ENCODE measurements around the gene GRIK4.

The GRIK4 gene

DNA sequence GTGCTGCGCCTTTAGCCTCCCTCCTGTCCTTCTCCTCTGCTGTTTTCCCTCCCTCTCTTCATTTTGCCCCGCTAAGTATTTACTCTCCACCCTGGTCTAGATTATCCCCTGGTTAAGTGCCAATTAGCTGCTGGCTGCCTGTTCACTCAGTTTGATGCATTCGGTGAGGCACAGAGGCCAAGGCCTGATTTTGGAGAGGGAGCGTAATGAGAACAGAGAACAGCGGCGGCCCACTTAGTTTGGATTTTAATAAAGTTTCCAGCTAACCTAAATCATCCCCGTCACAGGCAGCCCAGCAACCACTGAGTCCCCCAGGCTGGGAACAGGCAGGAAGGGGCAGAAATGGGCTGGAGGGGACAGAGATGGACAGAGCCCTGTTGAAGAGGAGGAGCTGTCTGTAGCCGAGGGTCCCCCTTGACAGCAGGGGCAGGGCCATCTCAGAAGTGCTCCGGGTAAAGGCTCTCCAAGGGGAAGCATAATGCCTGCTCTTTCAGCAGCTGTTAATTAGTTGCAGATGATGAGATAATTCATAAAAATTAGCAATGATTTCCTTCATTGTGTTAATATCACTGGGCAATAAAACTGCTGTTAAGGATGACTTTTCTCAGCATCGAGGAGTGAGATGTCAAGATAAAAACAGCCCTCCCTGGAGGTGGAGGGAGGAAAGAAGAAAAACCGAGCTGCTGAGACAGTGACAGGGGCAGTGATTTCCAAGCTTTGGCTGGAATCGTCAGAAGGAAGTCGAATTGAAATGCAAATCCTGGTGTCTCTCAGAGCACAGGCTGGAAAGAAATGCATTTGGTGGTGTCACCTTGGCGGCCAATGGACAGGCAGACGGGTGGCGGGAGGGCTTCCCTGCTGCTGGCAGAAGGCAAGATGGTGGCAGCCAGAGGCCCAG is 170.1 kb downstream of the GRIK4 start:
- DNase-seq (ENCODE audit: low read depth in 2 of 2), result no peak
- TF ChIP-seq, protein P1, sequence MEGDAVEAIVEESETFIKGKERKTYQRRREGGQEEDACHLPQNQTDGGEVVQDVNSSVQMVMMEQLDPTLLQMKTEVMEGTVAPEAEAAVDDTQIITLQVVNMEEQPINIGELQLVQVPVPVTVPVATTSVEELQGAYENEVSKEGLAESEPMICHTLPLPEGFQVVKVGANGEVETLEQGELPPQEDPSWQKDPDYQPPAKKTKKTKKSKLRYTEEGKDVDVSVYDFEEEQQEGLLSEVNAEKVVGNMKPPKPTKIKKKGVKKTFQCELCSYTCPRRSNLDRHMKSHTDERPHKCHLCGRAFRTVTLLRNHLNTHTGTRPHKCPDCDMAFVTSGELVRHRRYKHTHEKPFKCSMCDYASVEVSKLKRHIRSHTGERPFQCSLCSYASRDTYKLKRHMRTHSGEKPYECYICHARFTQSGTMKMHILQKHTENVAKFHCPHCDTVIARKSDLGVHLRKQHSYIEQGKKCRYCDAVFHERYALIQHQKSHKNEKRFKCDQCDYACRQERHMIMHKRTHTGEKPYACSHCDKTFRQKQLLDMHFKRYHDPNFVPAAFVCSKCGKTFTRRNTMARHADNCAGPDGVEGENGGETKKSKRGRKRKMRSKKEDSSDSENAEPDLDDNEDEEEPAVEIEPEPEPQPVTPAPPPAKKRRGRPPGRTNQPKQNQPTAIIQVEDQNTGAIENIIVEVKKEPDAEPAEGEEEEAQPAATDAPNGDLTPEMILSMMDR (IDR thresholded peaks at IDR 0.05; ENCODE audit: low read depth, low read length), result no peak
- H3K4me3 ChIP-seq (replicated peaks in 1 of 2; ENCODE audit: low read depth in 2 of 2, low read length in 2 of 2), result no peak overlapping the region

DNA sequence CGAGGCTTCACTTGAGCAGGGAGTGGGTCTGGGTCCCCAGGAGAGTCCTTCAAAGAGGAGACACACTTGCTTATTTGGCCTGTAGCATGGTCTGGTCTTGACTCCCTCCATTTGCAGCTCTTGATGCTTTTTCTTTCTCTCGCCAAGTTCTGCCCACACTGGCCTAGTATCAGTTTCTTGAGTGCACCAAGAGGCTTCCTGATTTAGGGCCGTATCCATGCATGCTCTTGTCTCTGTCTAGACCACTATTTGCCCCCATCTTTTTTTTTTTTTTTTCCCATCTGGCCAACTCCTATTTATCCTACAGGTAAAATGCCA is 170.7 kb downstream of the GRIK4 start:
- DNase-seq (ENCODE audit: low read depth in 2 of 2), result no peak
- H3K4me3 ChIP-seq (replicated peaks in 1 of 2; ENCODE audit: low read depth in 2 of 2, low read length in 2 of 2), result no peak overlapping the region
- TF ChIP-seq, protein P1 (IDR thresholded peaks at IDR 0.05; ENCODE audit: low read depth, low read length), result no peak

DNA sequence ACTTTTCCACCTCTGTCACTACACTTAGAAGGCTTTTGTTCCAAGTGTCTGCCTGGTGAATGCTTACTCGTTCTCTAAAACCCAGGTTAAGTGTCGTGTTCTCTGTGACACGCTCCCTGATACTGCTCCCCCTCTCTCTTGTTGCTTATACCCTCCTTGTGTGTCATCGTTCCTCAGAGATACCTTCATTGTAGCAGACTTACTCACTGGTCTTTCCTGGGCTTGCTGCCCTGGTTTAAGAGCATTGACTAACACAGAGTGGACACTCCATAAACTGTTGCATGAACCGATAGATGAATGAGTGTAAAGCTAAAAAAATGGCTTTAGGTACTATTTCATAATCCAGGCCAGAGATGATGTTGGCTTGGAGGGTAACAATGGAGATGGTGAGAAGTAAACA is 171.3 kb downstream of the GRIK4 start:
- H3K4me3 ChIP-seq (replicated peaks in 1 of 2; ENCODE audit: low read depth in 2 of 2, low read length in 2 of 2), result no peak overlapping the region
- TF ChIP-seq, protein P1 (IDR thresholded peaks at IDR 0.05; ENCODE audit: low read depth, low read length), result no peak
- peak; percentile 11 to 39 for DNase-seq (ENCODE audit: low read depth in 2 of 2)

DNA sequence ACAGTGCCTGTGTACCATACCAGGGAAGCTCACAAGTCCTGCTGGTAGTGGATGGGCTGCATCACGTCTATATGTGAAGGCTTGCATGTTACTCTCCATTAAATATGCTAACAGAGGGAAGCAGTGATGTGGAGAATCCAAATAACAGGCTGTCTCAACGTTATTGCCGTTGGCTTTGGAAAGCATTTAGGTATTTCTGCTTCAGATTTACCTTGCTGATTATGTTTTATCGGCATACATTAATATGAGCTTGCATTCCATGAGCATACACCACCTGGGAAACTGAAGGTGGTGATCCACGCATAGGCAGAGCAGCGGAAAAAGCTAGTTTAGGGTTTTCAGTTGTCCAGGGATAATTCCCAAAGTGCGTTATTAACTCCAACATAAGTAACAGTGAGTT is 175.0 kb downstream of the GRIK4 start:
- TF ChIP-seq, protein P1 (IDR thresholded peaks at IDR 0.05; ENCODE audit: low read depth, low read length), result no peak
- H3K4me3 ChIP-seq (replicated peaks in 1 of 2; ENCODE audit: low read depth in 2 of 2, low read length in 2 of 2), result no peak overlapping the region
- DNase-seq (ENCODE audit: low read depth in 2 of 2), result no peak

DNA sequence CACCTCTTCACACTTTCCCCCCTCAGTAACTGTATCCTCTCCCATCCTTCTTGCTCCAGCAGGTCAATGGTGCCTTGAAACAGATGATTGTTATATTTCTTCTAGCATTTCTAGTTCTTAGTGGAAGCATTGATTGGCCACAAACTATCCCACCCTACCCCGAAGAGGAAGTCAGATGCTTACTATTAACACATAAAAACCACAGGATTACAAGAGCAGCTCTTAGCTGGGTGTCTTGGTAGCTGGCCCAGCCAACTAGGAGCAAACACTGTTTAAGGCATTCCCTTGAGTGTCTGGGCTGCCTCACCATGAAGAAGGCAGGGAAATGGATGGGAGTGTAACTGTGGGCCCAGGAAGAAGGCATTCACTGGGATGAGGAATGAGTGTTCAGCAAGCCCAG is 176.6 kb downstream of the GRIK4 start:
- no peak overlapping the region for H3K4me3 ChIP-seq (replicated peaks in 1 of 2; ENCODE audit: low read depth in 2 of 2, low read length in 2 of 2)
- TF ChIP-seq, protein P1 (IDR thresholded peaks at IDR 0.05; ENCODE audit: low read depth, low read length), result no peak
- no peak for DNase-seq (ENCODE audit: low read depth in 2 of 2)

DNA sequence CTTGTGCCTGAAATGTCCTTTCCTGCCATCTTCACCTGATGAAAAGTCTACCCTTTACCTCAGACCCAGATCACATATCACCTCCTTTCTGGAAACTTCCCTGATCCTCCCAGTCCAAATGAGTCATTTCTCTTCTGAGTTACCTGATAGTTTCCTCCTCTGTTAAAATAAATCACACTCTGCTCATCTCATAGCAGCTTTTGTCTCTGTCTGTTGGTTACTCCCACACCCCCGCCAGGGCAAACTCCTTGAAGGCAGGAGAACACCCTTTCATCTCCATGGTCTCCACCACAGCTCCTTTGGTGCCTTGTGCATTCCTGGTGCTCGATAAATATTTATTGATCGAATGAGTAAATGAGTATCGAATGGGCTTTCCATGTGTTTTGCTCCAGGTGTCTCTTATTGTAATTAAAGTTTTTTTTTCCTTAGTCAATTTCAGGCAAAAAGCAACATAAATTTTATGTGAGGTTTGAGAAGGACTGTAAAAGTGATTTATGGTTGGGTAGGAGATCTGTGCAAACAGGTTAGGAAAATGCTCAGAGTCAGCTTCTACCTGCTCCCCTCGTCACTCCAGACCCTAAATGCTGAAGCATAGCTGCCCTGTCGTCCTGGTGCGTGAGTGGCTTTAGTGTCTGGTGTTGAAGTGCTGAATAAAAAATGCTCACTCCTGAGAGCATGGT is 178.2 kb downstream of the GRIK4 start:
- H3K4me3 ChIP-seq (replicated peaks in 1 of 2; ENCODE audit: low read depth in 2 of 2, low read length in 2 of 2), result no peak overlapping the region
- DNase-seq (ENCODE audit: low read depth in 2 of 2), result no peak
- TF ChIP-seq, protein P1 (IDR thresholded peaks at IDR 0.05; ENCODE audit: low read depth, low read length), result no peak

Data from cardiac fibroblast (primary cell).